Stomach (tissue), 9 donors: Measurements from ENCODE around the gene PTH2R. TPM values are rescaled to one million over a fixed set of nuclear protein-coding genes. Genes with fewer than 3 reads are reported as not detected.
"Not testable (repeated sequence)": the region's sequence is repeated elsewhere in the genome, so short reads cannot be mapped to it uniquely, and the experiment has no call there.

Experiments
- DNase-seq, 2 donors: peaks; one replicate each; pipeline versions ENCODE4 v3.0.0 to v3.0.0-alpha.2; 2013 to 2019
- H3K27ac ChIP-seq, 5 donors: fragments of 200-600 bp in 4 of 5; sonication (generic) in 4 of 5; one replicate each; pipeline ENCODE4 v1.5.1; 2013 to 2019; ENCODE audit warnings: mild to moderate bottlenecking in 1 of 5, moderate library complexity in 1 of 5
- H3K27me3 ChIP-seq, 3 donors: fragments of 200-600 bp; sonication (generic); one replicate each; pipeline ENCODE4 v1.5.1; 2017 to 2019; ENCODE audit warnings: mixed run types in 1 of 3
- H3K36me3 ChIP-seq, 4 donors: fragments of 200-600 bp; sonication (generic); 1 replicate in 3 of 4; 2 replicates in 1 of 4; pipeline ENCODE4 v1.5.1; 2016 to 2019
- H3K4me1 ChIP-seq, 4 donors: fragments of 200-600 bp; sonication (generic); one replicate each; pipeline ENCODE4 v1.5.1; 2016 to 2019
- H3K4me3 ChIP-seq, 4 donors: fragments of 200-600 bp; sonication (generic) in 3 of 4; one replicate each; pipeline ENCODE4 v1.5.1; 2016 to 2019; ENCODE audit warnings: mild to moderate bottlenecking in 1 of 4
- H3K9me3 ChIP-seq, 4 donors: fragments of 200-600 bp; sonication (generic); one replicate each; pipeline ENCODE4 v1.5.1; 2016 to 2019
- CTCF ChIP-seq, 7 experiments: fragments of 450-650 bp in 4 of 7; fragments of 200-600 bp in 3 of 7; sonication (generic) in 3 of 7; IDR thresholded peaks; one replicate each; pipeline ENCODE4 v1.5.1; 2016 to 2019; ENCODE audit warnings: antibody characterized with exemption in 7 of 7, control low read depth in 2 of 7, mild to moderate bottlenecking in 1 of 7
- EP300 ChIP-seq: sonication (generic); formaldehyde crosslinking; IDR thresholded peaks from one replicate; pipeline ENCODE4 v1.6.1; 2017; ENCODE audit warnings: antibody characterized with exemption
- POLR2A ChIP-seq, 4 donors: fragments of 450-650 bp; IDR thresholded peaks; one replicate each; pipeline ENCODE4 v1.6.1; 2016; ENCODE audit warnings: antibody characterized with exemption in 4 of 4, control low read depth in 2 of 4, mild to moderate bottlenecking in 1 of 4, moderate library complexity in 1 of 4
- POLR2AphosphoS5 ChIP-seq, 3 donors: sonication (generic); formaldehyde crosslinking; IDR thresholded peaks; one replicate each; pipeline ENCODE4 v1.6.1; 2016; ENCODE audit warnings: antibody characterized with exemption in 3 of 3
- WGBS, 5 donors: extraction: QIAGEN DNeasy Blood & Tissue Kit in 3 of 5; methylation state at CpG; one replicate each; pipeline versions ENCODE4 v1.1.5 to v1.1.7; 2013 to 2018; 5-methylcytosine and 5-hydroxymethylcytosine counted together
- intact Hi-C: fragments of 100-400 bp; cut with DNase I; formaldehyde crosslinking; loops from one replicate; pipeline ENCODE4 v1.15.1; 2023; ENCODE audit warnings: low total_unique reads
- polyA plus RNA-seq, 3 donors: library from polyadenylated mRNA; stranded (reverse); fragments of 200-250 nt; gene quantifications; one replicate each; pipeline ENCODE4 v1.2.3, GENCODE V29; 2013
- total RNA-seq, 5 donors: library from RNA; depleted of rRNA; stranded (reverse); fragments of >200 nt; gene quantifications; one replicate each; pipeline versions ENCODE4 v1.1.0 to v1.2.3, GENCODE V29; 2014 to 2016
- donor health status: healthy with polysubstance abuse.
- donor health status: Bipolar disorder and iron deficiency.
- donor health status: healthy.

Gene PTH2R
- total and polyA plus RNA-seq, 8 donors: 0.05 to 0.55 TPM; not detected in 6

GRCh38 chr2:208375491-208376068 is 31.0 kb upstream of the PTH2R start:
- DNase-seq: no peak
- whole genome bisulfite sequencing, 5 donors: 64 to 85% (median 79%) methylated on average over 1 of the region's 1 CpG
- TF ChIP-seq POLR2A (IDR thresholded peaks at IDR 0.05): no peak
- TF ChIP-seq POLR2AphosphoS5 (IDR thresholded peaks at IDR 0.05): no peak
- no peak for TF ChIP-seq EP300
- TF ChIP-seq CTCF (IDR thresholded peaks at IDR 0.05): no peak
- H3K27me3 ChIP-seq: no peaks in the 10 kb centered on the region
- H3K36me3 ChIP-seq: no peaks in the 10 kb centered on the region
- H3K9me3 ChIP-seq: no peaks in the 10 kb centered on the region
- intact Hi-C loops: no loop called here
- H3K4me3 ChIP-seq: no peak overlapping the region
- H3K27ac ChIP-seq: no peak overlapping the region
- H3K4me1 ChIP-seq: no peaks in the 10 kb centered on the region

- H3K27me3 ChIP-seq, H3K4me1 ChIP-seq, H3K9me3 ChIP-seq, H3K27ac ChIP-seq, intact Hi-C loops, H3K36me3 ChIP-seq, DNase-seq, H3K4me3 ChIP-seq: not testable (repeated sequence)
- WGBS, 5 donors: 79 to 93% (median 88%) methylated on average over 11 to 32 of the region's 40 CpGs
Observed at GRCh38 chr2:208377344-208377860, 29.2 kb upstream of the PTH2R start.

DNA sequence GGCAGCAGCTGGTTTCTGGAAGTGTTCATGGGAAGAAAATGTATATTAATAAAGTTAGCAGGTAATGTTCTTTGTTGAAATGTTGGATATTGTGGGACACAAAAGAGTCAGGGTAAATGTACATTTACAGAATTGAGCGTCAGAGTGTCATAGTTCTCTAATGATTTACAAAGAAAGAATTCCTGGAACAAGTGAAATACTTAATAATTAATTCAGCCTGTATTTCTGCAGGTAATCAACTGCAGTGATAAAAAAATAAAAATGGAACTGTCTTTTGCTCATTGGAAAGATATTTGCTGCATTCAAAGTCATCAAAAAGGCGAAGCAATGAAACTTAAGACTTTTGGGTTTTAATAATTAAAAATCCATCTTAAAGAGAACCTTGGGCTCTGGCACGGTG is 27.4 kb upstream of the PTH2R start:
- DNase-seq: no peak
- TF ChIP-seq POLR2A (IDR thresholded peaks at IDR 0.05) (no peak), CTCF (IDR thresholded peaks at IDR 0.05) (no peak), EP300 (no peak), POLR2AphosphoS5 (IDR thresholded peaks at IDR 0.05) (no peak)
- 83 to 89% (median 88%) methylated on average over 3 of the region's 3 CpGs for WGBS, 5 donors
- H3K36me3 ChIP-seq: no peaks in the 10 kb centered on the region
- no peaks in the 10 kb centered on the region for H3K27me3 ChIP-seq
- H3K4me1 ChIP-seq: no peaks in the 10 kb centered on the region
- no peak overlapping the region for H3K27ac ChIP-seq
- H3K4me3 ChIP-seq: no peak overlapping the region
- H3K9me3 ChIP-seq: no peaks in the 10 kb centered on the region
- intact Hi-C loops: no loop called here

DNA sequence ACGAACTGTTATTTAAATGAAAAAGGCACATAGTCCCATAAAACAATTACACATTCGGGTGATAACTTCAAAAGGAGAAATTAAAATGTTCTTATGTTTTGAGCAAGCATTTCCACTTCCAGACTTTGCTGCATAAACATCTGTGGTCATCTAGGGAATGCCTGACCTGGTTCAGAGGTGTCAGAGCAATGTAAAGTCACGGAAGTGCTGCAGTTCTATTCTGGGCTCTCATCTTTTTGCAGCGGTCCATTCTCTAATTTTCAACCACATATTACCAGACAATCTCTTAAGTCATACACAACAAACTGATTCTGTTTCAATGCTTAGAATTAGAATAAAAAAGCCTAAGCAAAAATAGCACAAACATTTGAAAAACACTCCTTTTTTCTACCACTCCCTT is 22.0 kb upstream of the PTH2R start:
- TF ChIP-seq POLR2AphosphoS5 (IDR thresholded peaks at IDR 0.05) (no peak), CTCF (IDR thresholded peaks at IDR 0.05) (no peak), POLR2A (IDR thresholded peaks at IDR 0.05) (no peak), EP300 (no peak)
- Histone ChIP-seq H3K9me3 (no peaks in the 10 kb centered on the region), H3K36me3 (no peaks in the 10 kb centered on the region), H3K27me3 (no peaks in the 10 kb centered on the region), H3K4me1 (no peaks in the 10 kb centered on the region), H3K4me3 (no peak overlapping the region), H3K27ac (no peak overlapping the region)
- intact Hi-C loops: no loop called here
- DNase-seq: no peak
- WGBS, 5 donors: 58 to 72% (median 68%) methylated on average over 4 of the region's 4 CpGs

DNA sequence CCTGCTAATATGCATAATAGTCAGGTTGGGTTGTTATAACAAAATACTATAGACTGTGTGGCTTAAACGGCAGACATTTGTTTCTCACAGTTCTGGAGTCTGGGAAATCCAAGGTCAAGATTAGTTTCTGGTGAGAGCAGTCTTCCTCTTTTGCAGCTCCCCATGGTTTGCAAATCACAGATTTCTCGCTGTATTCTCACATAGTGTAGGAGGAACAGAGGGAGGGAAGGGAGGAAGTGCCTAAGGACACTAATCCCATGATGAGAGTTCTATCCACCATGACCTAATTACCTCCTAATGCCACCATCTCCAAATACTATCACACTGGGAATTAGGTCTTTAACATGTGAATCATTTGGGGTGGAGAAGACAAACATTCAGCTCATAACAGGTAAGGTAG is 20.1 kb upstream of the PTH2R start:
- intact Hi-C loops: no loop called here
- no peak for TF ChIP-seq POLR2A (IDR thresholded peaks at IDR 0.05)
- TF ChIP-seq POLR2AphosphoS5 (IDR thresholded peaks at IDR 0.05): no peak
- no peak for TF ChIP-seq EP300
- no peak for TF ChIP-seq CTCF (IDR thresholded peaks at IDR 0.05)
- WGBS, 5 donors: 20 to 38% (median 26%) methylated on average over 2 of the region's 2 CpGs

More for the DNA sequence above, 20.1 kb upstream of the PTH2R start:
- Histone ChIP-seq H3K9me3 (no peaks in the 10 kb centered on the region), H3K27me3 (no peaks in the 10 kb centered on the region), H3K4me3 (no peak overlapping the region), H3K4me1 (no peaks in the 10 kb centered on the region), H3K27ac (no peak overlapping the region), H3K36me3 (no peaks in the 10 kb centered on the region)
- no peak for DNase-seq
